Left ventricle myocardium inferior (tissue), 1 donor: Measurements from ENCODE around the gene ANKRD39. TPM values are rescaled to one million over a fixed set of nuclear protein-coding genes. Genes with fewer than 3 reads are reported as not detected.
A peak's percentile ranks its signal among the peaks of the same experiment; 100 is the strongest.

Experiments used
- DNase-seq: peaks from one replicate; pipeline ENCODE4 v3.0.0-alpha.2; 2020
- H3K27ac ChIP-seq: fragments of 200-600 bp; replicated peaks from 2 replicates; pipeline ENCODE4 v1.8.0; 2021
- H3K27me3 ChIP-seq: fragments of 200-600 bp; 2 replicates; pipeline ENCODE4 v1.8.0; 2021; ENCODE audit warnings: low read depth
- H3K36me3 ChIP-seq: fragments of 200-600 bp; 2 replicates; pipeline ENCODE4 v1.8.0; 2021
- H3K4me1 ChIP-seq: fragments of 200-600 bp; 2 replicates; pipeline ENCODE4 v1.8.0; 2021
- H3K4me3 ChIP-seq: fragments of 200-600 bp; 2 replicates; pipeline ENCODE4 v1.8.0; 2021; ENCODE audit warnings: mild to moderate bottlenecking, moderate library complexity
- H3K9me3 ChIP-seq: fragments of 200-600 bp; replicated peaks from 2 replicates; pipeline ENCODE4 v1.8.0; 2021
- CTCF ChIP-seq: fragments of 200-600 bp; IDR thresholded peaks from 2 replicates; pipeline ENCODE4 v1.8.0; 2021; ENCODE audit warnings: antibody characterized with exemption, mild to moderate bottlenecking, borderline replicate concordance
- intact Hi-C: fragments of 100-400 bp; cut with micrococcal nuclease; formaldehyde crosslinking; loops from one replicate; pipeline ENCODE4 v1.11.0; 2022
- long read RNA-seq: library from polyadenylated mRNA; unstranded; transcript quantifications from one replicate; pipeline ENCODE4 v2.0.0, GENCODE V29; 2021
- total RNA-seq: library from RNA; stranded (reverse); fragmentation: NEBNext Ultra II Directional; extraction: Animal tissue kit (Norgen Biotek cat#: 25700); gene quantifications from one replicate; pipeline ENCODE4 v1.2.1, GENCODE V29; 2021
- donor health status: DM: no; HTN: yes; CAD: no; lungs with severe emphysema.

The ANKRD39 gene
- total RNA-seq: 14.3 TPM
- long read RNA-seq, transcript ANKRD39-201 (4 exons, 976 nt): major isoform, 21 of 22 reads
- long read RNA-seq, partial matches to known transcripts: 1 of 22 reads
- long read RNA-seq, other reads (novel, unspliced or antisense): 0 of 22 reads

- H3K9me3 ChIP-seq: no peaks in the 10 kb centered on the region
- no peaks in the 10 kb centered on the region for H3K27me3 ChIP-seq
- peak within 1 kb of the TSS; percentile 90 for H3K4me3 ChIP-seq
- H3K36me3 ChIP-seq: peaks cover 44% of the 10 kb centered on the region
- peak; percentile 86 for TF ChIP-seq CTCF
- H3K27ac ChIP-seq: peak within 1 kb of the TSS; percentile 87
- DNase-seq: peak; percentile 98
- intact Hi-C loops: loop anchor here (5.0 kb wide), 1 partner anchor 94 kb away; no protein-coding TSS in a partner anchor
- H3K4me1 ChIP-seq: peaks cover 51% of the 10 kb centered on the region
Observed at GRCh38 chr2:96857667-96858372, at the start of gene ANKRD39. Gene ANKRD39 (minus strand): TSS chr2:96858016. CDS start chr2:96857987, 29 bp downstream.

- Histone ChIP-seq H3K9me3 (no peaks in the 10 kb centered on the region), H3K4me3 (peak overlapping the region; percentile 54), H3K27me3 (no peaks in the 10 kb centered on the region), H3K27ac (peak overlapping the region; percentile 93), H3K4me1 (peaks cover 48% of the 10 kb centered on the region), H3K36me3 (no peaks in the 10 kb centered on the region)
- intact Hi-C loops: loop anchor here (5.0 kb wide), 1 partner anchor 34 kb away; the partner anchor contains the start of gene SEMA4C
- peak; percentile 58 for DNase-seq
- no peak for TF ChIP-seq CTCF
Observed at GRCh38 chr2:96906729-96907114, 48.9 kb upstream of the ANKRD39 start.

- no peak overlapping the region for H3K4me3 ChIP-seq
- no peak for TF ChIP-seq CTCF
- DNase-seq: no peak
- H3K36me3 ChIP-seq: no peaks in the 10 kb centered on the region
- no peak overlapping the region for H3K27ac ChIP-seq
- no peaks in the 10 kb centered on the region for H3K27me3 ChIP-seq
- peaks cover 38% of the 10 kb centered on the region for H3K4me1 ChIP-seq
- H3K9me3 ChIP-seq: no peaks in the 10 kb centered on the region
- intact Hi-C loops: no loop called here
Observed at GRCh38 chr2:96903815-96904214, 46.0 kb upstream of the ANKRD39 start.

- no peak for DNase-seq
- no peak overlapping the region for H3K4me3 ChIP-seq
- TF ChIP-seq CTCF: no peak
- no peaks in the 10 kb centered on the region for H3K9me3 ChIP-seq
- peaks cover 33% of the 10 kb centered on the region for H3K4me1 ChIP-seq
- H3K27ac ChIP-seq: no peak overlapping the region
- H3K36me3 ChIP-seq: no peaks in the 10 kb centered on the region
- intact Hi-C loops: no loop called here
- H3K27me3 ChIP-seq: no peaks in the 10 kb centered on the region
Observed at GRCh38 chr2:96903318-96903717, 45.5 kb upstream of the ANKRD39 start.

GRCh38 chr2:96900237-96900636, 42.4 kb upstream of the ANKRD39 start:
- H3K27me3 ChIP-seq: no peaks in the 10 kb centered on the region
- no peaks in the 10 kb centered on the region for H3K9me3 ChIP-seq
- no peak overlapping the region for H3K27ac ChIP-seq
- TF ChIP-seq CTCF: no peak
- H3K4me3 ChIP-seq: no peak overlapping the region
- H3K4me1 ChIP-seq: peaks cover 14% of the 10 kb centered on the region
- DNase-seq: no peak
- intact Hi-C loops: no loop called here
- no peaks in the 10 kb centered on the region for H3K36me3 ChIP-seq
